Measurements from ENCODE around the gene BCL2. TPM values are rescaled to one million over a fixed set of nuclear protein-coding genes. Genes with fewer than 3 reads are reported as not detected.

Gene BCL2
- total and polyA plus RNA-seq, 4 donors = 2.6 to 25.4 (median 14.0) TPM

DNA sequence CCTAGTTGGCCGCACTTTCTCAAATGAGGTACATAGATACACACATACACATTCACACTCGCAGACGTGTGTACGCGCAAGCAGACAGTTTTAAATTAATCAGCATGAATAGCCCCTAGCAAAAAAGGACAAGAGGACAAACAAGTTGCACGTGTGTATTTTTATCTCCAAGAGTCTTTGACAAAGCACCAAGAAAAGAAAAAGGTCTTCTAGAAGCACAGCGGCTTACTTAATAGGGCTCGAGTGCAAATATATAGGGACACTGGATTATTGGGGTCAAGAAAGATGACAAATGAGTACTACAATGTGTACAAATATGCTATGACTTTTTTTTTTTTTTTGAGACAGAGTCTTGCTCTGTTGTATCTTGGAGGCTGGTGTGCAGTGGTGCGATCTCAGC, 1.7 kb upstream of the BCL2 start:
- ATAC-seq (ENCODE audit: low FRiP score) (no peak), DNase-seq (no peak)
- Histone ChIP-seq H3K36me3 (ENCODE audit: control insufficient read depth in 1 of 2, insufficient read depth in 2 of 2, low read length in 1 of 2) (no peaks in the 10 kb centered on the region), H3K27me3 (ENCODE audit: control insufficient read depth in 1 of 2, insufficient read depth in 2 of 2, low read length in 1 of 2) (no peaks in the 10 kb centered on the region), H3K27ac (ENCODE audit: low read depth in 1 of 2, low read length in 2 of 2) (peak overlapping the region in 1 of 2 donors; percentile 67), H3K4me1 (ENCODE audit: control insufficient read depth in 1 of 2, insufficient read depth in 2 of 2, low read length in 2 of 2) (no peaks in the 10 kb centered on the region), H3K4me3 (ENCODE audit: low read length in 2 of 2) (no peak overlapping the region), H3K9me3 (ENCODE audit: control insufficient read depth, low read length) (no peaks in the 10 kb centered on the region)
- intact Hi-C loops (cut with DNase I) = loop anchor here (2.0 to 5.0 kb wide), 4 partner anchors 46 to 304 kb away; partner anchors contain the start of gene KDSR (in 1 of the 2)
- 83 to 86% methylated on average over 9 of the region's 9 CpGs for WGBS, 2 donors

GRCh38 chr18:63320975-63321265, 1.4 kb upstream of the BCL2 start:
- no peaks in the 10 kb centered on the region for H3K27me3 ChIP-seq (ENCODE audit: control insufficient read depth in 1 of 2, insufficient read depth in 2 of 2, low read length in 1 of 2)
- intact Hi-C loops (cut with DNase I) = loop anchor here (2.0 to 5.0 kb wide), 4 partner anchors 46 to 304 kb away; partner anchors contain the start of gene KDSR (in 1 of the 2)
- 50 to 58% methylated on average over 16 of the region's 16 CpGs for WGBS, 2 donors
- H3K27ac ChIP-seq (ENCODE audit: low read depth in 1 of 2, low read length in 2 of 2) = peak overlapping the region in 1 of 2 donors; percentile 67
- peak overlapping the region in 1 of 2 donors; percentile 87 for H3K4me3 ChIP-seq (ENCODE audit: low read length in 2 of 2)
- ATAC-seq (ENCODE audit: low FRiP score) (peak; percentile 15), DNase-seq (no peak)
- H3K36me3 ChIP-seq (ENCODE audit: control insufficient read depth in 1 of 2, insufficient read depth in 2 of 2, low read length in 1 of 2) = no peaks in the 10 kb centered on the region
- no peaks in the 10 kb centered on the region for H3K4me1 ChIP-seq (ENCODE audit: control insufficient read depth in 1 of 2, insufficient read depth in 2 of 2, low read length in 2 of 2)
- no peaks in the 10 kb centered on the region for H3K9me3 ChIP-seq (ENCODE audit: control insufficient read depth, low read length)

- WGBS, 2 donors = 1% methylated on average over 70 to 92 of the region's 92 CpGs
These were observed 780 bp upstream of the BCL2 start for GRCh38 chr18:63320123-63320974.

DNA sequence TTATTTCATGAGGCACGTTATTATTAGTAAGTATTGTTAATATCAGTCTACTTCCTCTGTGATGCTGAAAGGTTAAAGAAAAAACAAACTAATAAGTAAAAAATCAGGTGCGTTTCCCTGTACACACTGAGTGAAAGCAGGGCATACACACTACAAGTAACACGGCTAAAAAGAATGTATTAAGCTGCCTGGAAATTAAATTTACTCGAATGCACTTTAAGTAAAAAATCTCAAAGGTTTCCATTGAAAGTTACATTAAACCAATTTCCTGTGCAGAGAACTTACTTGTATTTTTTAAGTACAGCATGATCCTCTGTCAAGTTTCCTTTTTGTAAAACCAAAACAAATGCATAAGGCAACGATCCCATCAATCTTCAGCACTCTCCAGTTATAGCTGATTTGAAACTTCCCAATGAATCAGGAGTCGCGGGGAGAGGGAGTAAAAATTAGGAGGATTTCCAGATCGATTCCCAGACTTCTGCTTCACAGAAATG, 633 bp downstream of the BCL2 start:
- ATAC-seq (ENCODE audit: low FRiP score) (no peak), DNase-seq (no peak)
- Histone ChIP-seq H3K4me1 (ENCODE audit: control insufficient read depth in 1 of 2, insufficient read depth in 2 of 2, low read length in 2 of 2) (peaks cover 0 to 4% of the 10 kb centered on the region in 2 donors), H3K27me3 (ENCODE audit: control insufficient read depth in 1 of 2, insufficient read depth in 2 of 2, low read length in 1 of 2) (no peaks in the 10 kb centered on the region), H3K36me3 (ENCODE audit: control insufficient read depth in 1 of 2, insufficient read depth in 2 of 2, low read length in 1 of 2) (no peaks in the 10 kb centered on the region), H3K4me3 (ENCODE audit: low read length in 2 of 2) (peak overlapping the region; percentile 87 to 97), H3K9me3 (ENCODE audit: control insufficient read depth, low read length) (no peaks in the 10 kb centered on the region), H3K27ac (ENCODE audit: low read depth in 1 of 2, low read length in 2 of 2) (peak overlapping the region in 1 of 2 donors; percentile 91)
- intact Hi-C loops (cut with DNase I) = loop anchor here in 1 of 2 donors (2.0 kb wide), 1 partner anchor 56 kb away; no protein-coding TSS in a partner anchor
- WGBS, 2 donors = 0% methylated on average over 8 of the region's 8 CpGs

More at GRCh38 chr18:63320123-63320974, 780 bp upstream of the BCL2 start:
- no peaks in the 10 kb centered on the region for H3K9me3 ChIP-seq (ENCODE audit: control insufficient read depth, low read length)
- peak overlapping the region; percentile 44 to 67 for H3K27ac ChIP-seq (ENCODE audit: low read depth in 1 of 2, low read length in 2 of 2)
- H3K4me1 ChIP-seq (ENCODE audit: control insufficient read depth in 1 of 2, insufficient read depth in 2 of 2, low read length in 2 of 2) = no peaks in the 10 kb centered on the region
- no peaks in the 10 kb centered on the region for H3K36me3 ChIP-seq (ENCODE audit: control insufficient read depth in 1 of 2, insufficient read depth in 2 of 2, low read length in 1 of 2)
- H3K4me3 ChIP-seq (ENCODE audit: low read length in 2 of 2) = peak overlapping the region; percentile 87 to 97
- H3K27me3 ChIP-seq (ENCODE audit: control insufficient read depth in 1 of 2, insufficient read depth in 2 of 2, low read length in 1 of 2) = no peaks in the 10 kb centered on the region
- DNase-seq (peak; percentile 91 to 93), ATAC-seq (ENCODE audit: low FRiP score) (peak; percentile 79)
- intact Hi-C loops (cut with DNase I) = loop anchor here (2.0 to 5.0 kb wide), 4 partner anchors 46 to 303 kb away; partner anchors contain the start of gene KDSR (in 1 of the 2)

DNA sequence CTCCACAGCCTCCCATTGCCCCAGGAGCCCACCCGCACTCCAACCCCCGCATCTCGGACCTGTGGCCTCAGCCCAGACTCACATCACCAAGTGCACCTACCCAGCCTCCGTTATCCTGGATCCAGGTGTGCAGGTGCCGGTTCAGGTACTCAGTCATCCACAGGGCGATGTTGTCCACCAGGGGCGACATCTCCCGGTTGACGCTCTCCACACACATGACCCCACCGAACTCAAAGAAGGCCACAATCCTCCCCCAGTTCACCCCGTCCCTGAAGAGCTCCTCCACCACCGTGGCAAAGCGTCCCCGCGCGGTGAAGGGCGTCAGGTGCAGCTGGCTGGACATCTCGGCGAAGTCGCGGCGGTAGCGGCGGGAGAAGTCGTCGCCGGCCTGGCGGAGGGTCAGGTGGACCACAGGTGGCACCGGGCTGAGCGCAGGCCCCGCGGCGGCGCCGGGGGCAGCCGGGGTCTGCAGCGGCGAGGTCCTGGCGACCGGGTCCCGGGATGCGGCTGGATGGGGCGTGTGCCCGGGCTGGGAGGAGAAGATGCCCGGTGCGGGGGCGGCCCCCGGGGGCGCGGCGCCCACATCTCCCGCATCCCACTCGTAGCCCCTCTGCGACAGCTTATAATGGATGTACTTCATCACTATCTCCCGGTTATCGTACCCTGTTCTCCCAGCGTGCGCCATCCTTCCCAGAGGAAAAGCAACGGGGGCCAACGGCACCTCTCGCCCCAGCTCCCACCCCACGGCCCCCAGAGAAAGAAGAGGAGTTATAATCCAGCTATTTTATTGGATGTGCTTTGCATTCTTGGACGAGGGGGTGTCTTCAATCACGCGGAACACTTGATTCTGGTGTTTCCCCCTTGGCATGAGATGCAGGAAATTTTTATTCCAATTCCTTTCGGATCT, 1.3 kb downstream of the BCL2 start:
- Histone ChIP-seq H3K27me3 (ENCODE audit: control insufficient read depth in 1 of 2, insufficient read depth in 2 of 2, low read length in 1 of 2) (no peaks in the 10 kb centered on the region), H3K36me3 (ENCODE audit: control insufficient read depth in 1 of 2, insufficient read depth in 2 of 2, low read length in 1 of 2) (no peaks in the 10 kb centered on the region), H3K9me3 (ENCODE audit: control insufficient read depth, low read length) (no peaks in the 10 kb centered on the region), H3K27ac (ENCODE audit: low read depth in 1 of 2, low read length in 2 of 2) (peak overlapping the region in 1 of 2 donors; percentile 6), H3K4me3 (ENCODE audit: low read length in 2 of 2) (peak overlapping the region; percentile 87 to 97), H3K4me1 (ENCODE audit: control insufficient read depth in 1 of 2, insufficient read depth in 2 of 2, low read length in 2 of 2) (peaks cover 0 to 4% of the 10 kb centered on the region in 2 donors)
- intact Hi-C loops (cut with DNase I) = loop anchor here (2.0 kb wide), 1 partner anchor 55 kb away; no protein-coding TSS in a partner anchor
- ATAC-seq (ENCODE audit: low FRiP score) = peak; percentile 58
- 3% methylated on average over 62 to 66 of the region's 66 CpGs for WGBS, 2 donors
- DNase-seq = peak; percentile 81 to 89

GRCh38 chr18:63317556-63317946, 2.0 kb downstream of the BCL2 start:
- peaks cover 0 to 4% of the 10 kb centered on the region in 2 donors for H3K4me1 ChIP-seq (ENCODE audit: control insufficient read depth in 1 of 2, insufficient read depth in 2 of 2, low read length in 2 of 2)
- H3K9me3 ChIP-seq (ENCODE audit: control insufficient read depth, low read length) = no peaks in the 10 kb centered on the region
- H3K27me3 ChIP-seq (ENCODE audit: control insufficient read depth in 1 of 2, insufficient read depth in 2 of 2, low read length in 1 of 2) = no peaks in the 10 kb centered on the region
- H3K4me3 ChIP-seq (ENCODE audit: low read length in 2 of 2) = peak overlapping the region; percentile 87 to 97
- DNase-seq (no peak), ATAC-seq (ENCODE audit: low FRiP score) (no peak)
- H3K27ac ChIP-seq (ENCODE audit: low read depth in 1 of 2, low read length in 2 of 2) = peak overlapping the region in 1 of 2 donors; percentile 21
- intact Hi-C loops (cut with DNase I) = loop anchor here in 1 of 2 donors (2.0 kb wide), 1 partner anchor 55 kb away; no protein-coding TSS in a partner anchor
- 51 to 60% methylated on average over 10 of the region's 10 CpGs for whole genome bisulfite sequencing, 2 donors
- no peaks in the 10 kb centered on the region for H3K36me3 ChIP-seq (ENCODE audit: control insufficient read depth in 1 of 2, insufficient read depth in 2 of 2, low read length in 1 of 2)

- no peak for ATAC-seq (ENCODE audit: low FRiP score)
- Histone ChIP-seq H3K9me3 (ENCODE audit: control insufficient read depth, low read length) (no peaks in the 10 kb centered on the region), H3K27me3 (ENCODE audit: control insufficient read depth in 1 of 2, insufficient read depth in 2 of 2, low read length in 1 of 2) (no peaks in the 10 kb centered on the region), H3K36me3 (ENCODE audit: control insufficient read depth in 1 of 2, insufficient read depth in 2 of 2, low read length in 1 of 2) (no peaks in the 10 kb centered on the region), H3K27ac (ENCODE audit: low read depth in 1 of 2, low read length in 2 of 2) (no peak overlapping the region), H3K4me1 (ENCODE audit: control insufficient read depth in 1 of 2, insufficient read depth in 2 of 2, low read length in 2 of 2) (peaks cover 0 to 4% of the 10 kb centered on the region in 2 donors), H3K4me3 (ENCODE audit: low read length in 2 of 2) (peak overlapping the region; percentile 87 to 97)
- DNase-seq = no peak
- intact Hi-C loops (cut with DNase I) = loop anchor here in 1 of 2 donors (2.0 kb wide), 1 partner anchor 54 kb away; no protein-coding TSS in a partner anchor
- 75 to 76% methylated on average over 4 of the region's 4 CpGs for WGBS, 2 donors
These were observed 2.7 kb downstream of the BCL2 start for GRCh38 chr18:63316612-63317555.

Measured in aorta (tissue), 5 donors.